ENCODE results near the gene SLC29A3.

SLC29A3 gene

GRCh38 chr10:71346731-71347130, 27.7 kb downstream of the SLC29A3 start:
- ChIA-PET POLR2A (no interaction called here), CTCF (no interaction called here)
- DNase-seq (ENCODE audit: extremely low spot score) = no peak
- TF ChIP-seq SUZ12 (IDR thresholded peaks at IDR 0.05) = no peak
- no peak for TF ChIP-seq SP1 (IDR thresholded peaks at IDR 0.05)
- TF ChIP-seq CTBP1 (IDR thresholded peaks at IDR 0.05; ENCODE audit: borderline replicate concordance) = no peak
- TF ChIP-seq ARNT (IDR thresholded peaks at IDR 0.05) = no peak

GRCh38 chr10:71347587-71348395, 28.7 kb downstream of the SLC29A3 start:
- CTCF ChIA-PET = no interaction called here
- POLR2A ChIA-PET = no interaction called here
- no peak for DNase-seq (ENCODE audit: extremely low spot score)
- no peak for TF ChIP-seq TARDBP (IDR thresholded peaks at IDR 0.05)
- no peak for TF ChIP-seq BHLHE40 (IDR thresholded peaks at IDR 0.05; ENCODE audit: borderline replicate concordance)
- no peak for TF ChIP-seq FOXK2 (IDR thresholded peaks at IDR 0.05)
- TF ChIP-seq PKNOX1 (IDR thresholded peaks at IDR 0.05) = no peak
- TF ChIP-seq ARNT (IDR thresholded peaks at IDR 0.05) = no peak
- no peak for TF ChIP-seq HDGF (IDR thresholded peaks at IDR 0.05; ENCODE audit: borderline replicate concordance)
- TF ChIP-seq SP1 (IDR thresholded peaks at IDR 0.05) = no peak

GRCh38 chr10:71348850-71349249, 29.8 kb downstream of the SLC29A3 start:
- no peak for TF ChIP-seq NFRKB (IDR thresholded peaks at IDR 0.05)
- no peak for TF ChIP-seq FOXA1 (IDR thresholded peaks at IDR 0.05)
- TF ChIP-seq ELF4 (IDR thresholded peaks at IDR 0.05) = no peak
- TF ChIP-seq ZNF384 (IDR thresholded peaks at IDR 0.05) = no peak
- no peak for TF ChIP-seq LEF1 (IDR thresholded peaks at IDR 0.05; ENCODE audit: borderline replicate concordance)
- TF ChIP-seq FOXM1 (IDR thresholded peaks at IDR 0.05; ENCODE audit: borderline replicate concordance) = no peak
- TF ChIP-seq HDGF (IDR thresholded peaks at IDR 0.05; ENCODE audit: borderline replicate concordance) = no peak
- no peak for TF ChIP-seq L3MBTL2 (conservative IDR thresholded peaks at IDR 0.05)
- TF ChIP-seq ARNT (IDR thresholded peaks at IDR 0.05) = no peak
- TF ChIP-seq BHLHE40 (IDR thresholded peaks at IDR 0.05; ENCODE audit: borderline replicate concordance) = no peak
- no peak for TF ChIP-seq PKNOX1 (IDR thresholded peaks at IDR 0.05)
- no peak for TF ChIP-seq SP1 (IDR thresholded peaks at IDR 0.05)
- TF ChIP-seq SUZ12 (IDR thresholded peaks at IDR 0.05) = no peak
- ChIA-PET CTCF (no interaction called here), POLR2A (no interaction called here)

GRCh38 chr10:71349406-71349805, 30.3 kb downstream of the SLC29A3 start:
- no peak for TF ChIP-seq FOXA1 (IDR thresholded peaks at IDR 0.05)
- TF ChIP-seq NFRKB (IDR thresholded peaks at IDR 0.05) = no peak
- ChIA-PET POLR2A (no interaction called here), CTCF (no interaction called here)
- DNase-seq (ENCODE audit: extremely low spot score) = no peak

More at GRCh38 chr10:71348850-71349249, 29.8 kb downstream of the SLC29A3 start:
- no peak for DNase-seq (ENCODE audit: extremely low spot score)

GRCh38 chr10:71351087-71351486, 32.0 kb downstream of the SLC29A3 start:
- CTCF ChIA-PET = no interaction called here
- TF ChIP-seq NFRKB (IDR thresholded peaks at IDR 0.05) = no peak
- no peak for TF ChIP-seq HDGF (IDR thresholded peaks at IDR 0.05; ENCODE audit: borderline replicate concordance)
- no peak for TF ChIP-seq L3MBTL2 (conservative IDR thresholded peaks at IDR 0.05)
- no peak for TF ChIP-seq CTBP1 (IDR thresholded peaks at IDR 0.05; ENCODE audit: borderline replicate concordance)
- TF ChIP-seq ARNT (IDR thresholded peaks at IDR 0.05) = no peak
- TF ChIP-seq TARDBP (IDR thresholded peaks at IDR 0.05) = no peak
- TF ChIP-seq PKNOX1 (IDR thresholded peaks at IDR 0.05) = no peak
- no peak for TF ChIP-seq ZNF384 (IDR thresholded peaks at IDR 0.05)
- TF ChIP-seq SP1 (IDR thresholded peaks at IDR 0.05) = no peak
- TF ChIP-seq FOXK2 (IDR thresholded peaks at IDR 0.05) = no peak

GRCh38 chr10:71351628-71352319, 32.7 kb downstream of the SLC29A3 start:
- POLR2A ChIA-PET = no interaction called here
- TF ChIP-seq BHLHE40 (IDR thresholded peaks at IDR 0.05; ENCODE audit: borderline replicate concordance) (no peak), NFRKB (IDR thresholded peaks at IDR 0.05) (no peak), L3MBTL2 (conservative IDR thresholded peaks at IDR 0.05) (no peak), ARNT (IDR thresholded peaks at IDR 0.05) (no peak), ZNF384 (IDR thresholded peaks at IDR 0.05) (no peak), LEF1 (IDR thresholded peaks at IDR 0.05; ENCODE audit: borderline replicate concordance) (no peak), CTBP1 (IDR thresholded peaks at IDR 0.05; ENCODE audit: borderline replicate concordance) (no peak), TARDBP (IDR thresholded peaks at IDR 0.05) (no peak), FOXK2 (IDR thresholded peaks at IDR 0.05) (no peak), FOXA1 (IDR thresholded peaks at IDR 0.05) (no peak)
- CTCF ChIA-PET = no interaction called here
- no peak for DNase-seq (ENCODE audit: extremely low spot score)

More at GRCh38 chr10:71351087-71351486, 32.0 kb downstream of the SLC29A3 start:
- POLR2A ChIA-PET = no interaction called here
- DNase-seq (ENCODE audit: extremely low spot score) = no peak

Data from HEK293T (cell line).